AG04449 (cell line): ENCODE data around the gene JMJD1C.

Experiments
- CTCF ChIA-PET: fragments of 350-600 bp; formaldehyde crosslinking; extraction: SDS; loops from one replicate; lab custom pipeline; 2021; ENCODE audit warnings: antibody characterized with exemption; lab: Yijun Ruan, JAX
- POLR2A ChIA-PET: fragments of 400-600, 350-600 bp; formaldehyde crosslinking; extraction: SDS; loops from one replicate; lab custom pipeline; 2020; ENCODE audit warnings: antibody characterized with exemption, inconsistent platforms; lab: Yijun Ruan, JAX
- DNase-seq: peaks from one replicate; pipeline ENCODE4 v3.0.0-alpha.2; 2010; ENCODE audit warnings: low read depth, low spot score
- H3K4me3 ChIP-seq: 2 replicates; pipeline ENCODE4 v1.5.1; 2011; ENCODE audit warnings: low read depth, mild to moderate bottlenecking, control low read depth, low read length
- CTCF ChIP-seq: IDR thresholded peaks from one replicate; pipeline ENCODE4 v1.5.1; 2011; ENCODE audit warnings: mild to moderate bottlenecking, moderate library complexity, low read length, control low read depth, inconsistent platforms; ENCODE audit not compliant: insufficient read depth; ENCODE audit errors: missing control alignments

The JMJD1C gene

GRCh38 chr10:63171255-63171855 lies 294.4 kb downstream of the JMJD1C start:
- no peak overlapping the region for H3K4me3 ChIP-seq
- no peak for DNase-seq
- ChIA-PET CTCF (interaction anchor here (0.7 to 11.3 kb wide), 6 partner anchors 14 to 547 kb away, joined by 3 to 375 read pairs (median 14); no protein-coding TSS in a partner anchor), POLR2A (no interaction called here)
- TF ChIP-seq CTCF, result no peak

- no peak for TF ChIP-seq CTCF
- ChIA-PET CTCF (interaction anchor here (0.7 to 11.3 kb wide), 5 partner anchors 9 to 548 kb away, joined by 3 to 375 read pairs (median 56); no protein-coding TSS in a partner anchor), POLR2A (no interaction called here)
- H3K4me3 ChIP-seq, result no peak overlapping the region
- DNase-seq, result no peak
Observed at GRCh38 chr10:63169624-63170023, 296.2 kb downstream of the JMJD1C start.

GRCh38 chr10:63168821-63169462 lies 296.8 kb downstream of the JMJD1C start:
- CTCF ChIA-PET, result interaction anchor here (1.7 to 11.3 kb wide), 6 partner anchors 11 to 651 kb away, joined by 5 to 375 read pairs (median 47); no protein-coding TSS in a partner anchor

GRCh38 chr10:63166742-63167258 lies 299.0 kb downstream of the JMJD1C start:
- H3K4me3 ChIP-seq, result no peak overlapping the region
- peak; percentile 62 for TF ChIP-seq CTCF
- CTCF ChIA-PET, result interaction anchor here (0.6 to 11.3 kb wide), 47 partner anchors 8 to 700 kb away, joined by 3 to 375 read pairs (median 4); partner anchors contain the start of gene NRBF2
- POLR2A ChIA-PET, result interaction anchor here (0.6 to 3.8 kb wide), 2 partner anchors 29 to 463 kb away, joined by 3 to 20 read pairs; no protein-coding TSS in a partner anchor
- peak; percentile 28 for DNase-seq

More at GRCh38 chr10:63168821-63169462, 296.8 kb downstream of the JMJD1C start:
- DNase-seq, result no peak
- POLR2A ChIA-PET, result no interaction called here
- no peak for TF ChIP-seq CTCF
- no peak overlapping the region for H3K4me3 ChIP-seq

GRCh38 chr10:63165249-63165648 lies 300.5 kb downstream of the JMJD1C start:
- POLR2A ChIA-PET, result interaction anchor here (3.8 kb wide), 1 partner anchor 465 kb away, joined by 20 read pairs; no protein-coding TSS in a partner anchor
- TF ChIP-seq CTCF, result no peak
- no peak overlapping the region for H3K4me3 ChIP-seq
- CTCF ChIA-PET, result interaction anchor here (1.3 to 11.3 kb wide), 10 partner anchors 8 to 606 kb away, joined by 3 to 375 read pairs (median 34); no protein-coding TSS in a partner anchor
- DNase-seq, result no peak
